IMR-90 (cell line): Measurements from ENCODE around the gene LDLRAD4. TPM values are rescaled to one million over a fixed set of nuclear protein-coding genes. Genes with fewer than 3 reads are reported as not detected.

ENCODE experiments used
- ATAC-seq: fragments of 200-7000 bp; cut with Tn5 transposase; 2 replicates; pipeline ENCODE4 v1.9.1; 2020; ENCODE audit warnings: low read depth, mild to moderate bottlenecking, moderate library complexity
- BruUV-seq: library from RNA; stranded (reverse); fragments of 400-500 nt; replicated peaks from 2 replicates; lab custom pipeline; 2021; lab: Mats Ljungman, UMichigan
- CTCF ChIA-PET: fragments of 300-600 bp; formaldehyde crosslinking; extraction: SDS; loops from one replicate; lab custom pipeline; 2021; ENCODE audit warnings: antibody characterized with exemption; lab: Yijun Ruan, JAX
- POLR2A ChIA-PET: fragments of 300-600 bp; sonication (Branson Sonifier 250); formaldehyde crosslinking; loops from one replicate; lab custom pipeline; 2022; ENCODE audit warnings: antibody characterized with exemption; ENCODE audit not compliant: unreplicated experiment; lab: Charles Lee
- DNase-seq: peaks from one replicate; pipeline ENCODE4 v3.0.0; 2013
- H2AFZ ChIP-seq: replicated peaks from 2 replicates; pipeline ENCODE3; 2013; ENCODE audit warnings: low read length, mild to moderate bottlenecking; ENCODE audit not compliant: poor library complexity
- H2AK5ac ChIP-seq: 2 replicates; pipeline ENCODE4 v1.6.1; 2013; ENCODE audit warnings: low read depth, low read length, inconsistent platforms
- H2AK9ac ChIP-seq: replicated peaks from 2 replicates; pipeline ENCODE3; 2013; ENCODE audit warnings: mild to moderate bottlenecking, low read depth, low read length, moderate library complexity; ENCODE audit not compliant: poor library complexity
- H2BK120ac ChIP-seq: 2 replicates; pipeline ENCODE4 v1.6.1; 2013; ENCODE audit warnings: low read depth, low read length, inconsistent platforms
- H2BK15ac ChIP-seq: 3 replicates; pipeline ENCODE4 v1.6.1; 2013; ENCODE audit warnings: low read depth, low read length, inconsistent platforms
- H2BK20ac ChIP-seq: 2 replicates; pipeline ENCODE4 v1.6.1; 2013; ENCODE audit warnings: low read depth, mild to moderate bottlenecking, inconsistent platforms, low read length, moderate library complexity
- H2BK5ac ChIP-seq: 2 replicates; pipeline ENCODE4 v1.6.1; 2013; ENCODE audit warnings: mild to moderate bottlenecking, low read depth, low read length, inconsistent platforms; ENCODE audit not compliant: poor library complexity, severe bottlenecking
- H3K14ac ChIP-seq: replicated peaks from 2 replicates; pipeline ENCODE4 v1.6.1; 2013; ENCODE audit warnings: low read depth, low read length, inconsistent platforms
- H3K18ac ChIP-seq: 2 replicates; pipeline ENCODE4 v1.6.1; 2013; ENCODE audit warnings: low read depth, low read length, control low read depth
- H3K23ac ChIP-seq: 2 replicates; pipeline ENCODE4 v1.6.1; 2013; ENCODE audit warnings: low read depth, low read length, inconsistent platforms
- H3K27ac ChIP-seq: 2 replicates; pipeline ENCODE4 v1.5.1; 2013; ENCODE audit warnings: mild to moderate bottlenecking, control low read depth, low read length; ENCODE audit not compliant: insufficient read depth
- H3K27me3 ChIP-seq: 2 replicates; pipeline ENCODE4 v1.6.1; 2013; ENCODE audit warnings: low read length; ENCODE audit not compliant: control insufficient read depth, insufficient read depth
- H3K36me3 ChIP-seq: 2 replicates; pipeline ENCODE4 v1.6.1; 2013; ENCODE audit warnings: low read length, mixed read lengths; ENCODE audit not compliant: control insufficient read depth, insufficient read depth
- H3K4ac ChIP-seq: 2 replicates; pipeline ENCODE4 v1.6.1; 2013; ENCODE audit warnings: low read depth, low read length, inconsistent platforms
- H3K4me1 ChIP-seq: 2 replicates; pipeline ENCODE4 v1.6.1; 2013; ENCODE audit warnings: low read length, mixed read lengths; ENCODE audit not compliant: control insufficient read depth, insufficient read depth
- H3K4me2 ChIP-seq: 2 replicates; pipeline ENCODE4 v1.6.1; 2013; ENCODE audit warnings: low read depth, mild to moderate bottlenecking, control low read depth, low read length, moderate library complexity
- H3K4me3 ChIP-seq: 2 replicates; pipeline ENCODE4 v1.5.1; 2013; ENCODE audit warnings: low read depth, mild to moderate bottlenecking, control low read depth, low read length, moderate library complexity; ENCODE audit not compliant: insufficient read depth
- H3K56ac ChIP-seq: 2 replicates; pipeline ENCODE4 v1.6.1; 2013; ENCODE audit warnings: low read length, inconsistent platforms; ENCODE audit not compliant: insufficient read depth; ENCODE audit errors: extremely low read depth
- H3K79me1 ChIP-seq, 2 experiments: 2 replicates each; pipeline ENCODE4 v1.6.1; 2013; ENCODE audit warnings: low read length in 2 of 2, inconsistent platforms in 1 of 2, low read depth in 1 of 2
- H3K9ac ChIP-seq: 2 replicates; pipeline ENCODE4 v1.6.1; 2013; ENCODE audit warnings: low read depth, low read length, control low read depth
- H3K9me1 ChIP-seq: 2 replicates; pipeline ENCODE4 v1.6.1; 2013; ENCODE audit warnings: low read length, inconsistent platforms; ENCODE audit not compliant: insufficient read depth
- H3K9me3 ChIP-seq: 2 replicates; pipeline ENCODE4 v1.6.1; 2013; ENCODE audit warnings: low read length; ENCODE audit not compliant: control insufficient read depth, insufficient read depth
- H4K20me1 ChIP-seq: 2 replicates; pipeline ENCODE4 v1.6.1; 2013; ENCODE audit warnings: low read length, inconsistent platforms; ENCODE audit not compliant: insufficient read depth
- H4K5ac ChIP-seq: 2 replicates; pipeline ENCODE4 v1.6.1; 2013; ENCODE audit warnings: mild to moderate bottlenecking, low read depth, low read length, control low read depth
- H4K8ac ChIP-seq, 2 experiments: 2 replicates each; pipeline ENCODE4 v1.6.1; 2013; ENCODE audit warnings: low read depth in 2 of 2, low read length in 2 of 2, control low read depth in 1 of 2, inconsistent platforms in 1 of 2
- H4K91ac ChIP-seq: 2 replicates; pipeline ENCODE4 v1.6.1; 2013; ENCODE audit warnings: low read depth, low read length, inconsistent platforms; ENCODE audit not compliant: insufficient read depth
- CHD1 ChIP-seq: IDR thresholded peaks from 2 replicates; pipeline ENCODE4 v1.6.1; 2012; ENCODE audit warnings: low read depth, low read length, improper control_type of control experiment
- CTCF ChIP-seq: conservative IDR thresholded peaks from 2 replicates; pipeline ENCODE4 v1.5.1; 2012; ENCODE audit warnings: mild to moderate bottlenecking, low read depth, low read length, improper control_type of control experiment
- MAFK ChIP-seq: IDR thresholded peaks from 2 replicates; pipeline ENCODE4 v1.6.1; 2012; ENCODE audit warnings: low read depth, low read length, improper control_type of control experiment
- MAZ ChIP-seq: IDR thresholded peaks from 2 replicates; pipeline ENCODE4 v1.6.1; 2012; ENCODE audit warnings: low read depth, mild to moderate bottlenecking, low read length, improper control_type of control experiment, moderate library complexity, borderline replicate concordance
- WGBS, 2 experiments: methylation state at CpG; one replicate each; pipeline versions ENCODE4 v1.1.5 to v1.1.7; 2013; ENCODE audit warnings: missing lambda C conversion rate in 2 of 2; ENCODE audit not compliant: insufficient read length in 1 of 2; ENCODE audit errors: extremely low coverage in 2 of 2; 5-methylcytosine and 5-hydroxymethylcytosine counted together
- dilution Hi-C: fragments of 300-500 bp; cut with HindIII; formaldehyde crosslinking; loops from one replicate; pipeline ENCODE4 v1.14.3; 2018; ENCODE audit warnings: low sequenced_read_pairs; ENCODE audit not compliant: unreplicated experiment
- in situ Hi-C: fragments of 300-500 bp; cut with MboI; formaldehyde crosslinking; loops from 3 replicates; pipeline ENCODE4 v1.14.3; 2019; ENCODE audit warnings: low sequenced_read_pairs, inconsistent platforms, mixed read lengths
- intact Hi-C: fragments of 100-400 bp; cut with micrococcal nuclease; formaldehyde crosslinking; loops from 2 replicates; pipeline ENCODE4 v1.10.0; 2022
- polyA plus RNA-seq, 3 experiments: library from polyadenylated mRNA; depleted of rRNA; stranded (reverse); fragments of >200 nt; gene quantifications; 2 replicates each; pipeline ENCODE4 v1.2.3, GENCODE V29; 2012; ENCODE audit warnings: low replicate concordance in 1 of 3
- total RNA-seq: library from RNA; depleted of rRNA; stranded (reverse); fragments of >200 nt; gene quantifications from 2 replicates; pipeline ENCODE4 v1.2.3, GENCODE V29; 2012

Gene LDLRAD4
- total and polyA plus RNA-seq, 2 of the 4 experiments (the other 2 are of a cell fraction), result not detected

- no peak overlapping the region for H3K23ac ChIP-seq
- H3K9me3 ChIP-seq, result no peaks in the 10 kb centered on the region
- WGBS, 2 experiments, result 43% methylated on average over 4 of the region's 5 CpGs; no CpG with 5 or more reads in 1 of the 2 experiments
- no peaks in the 10 kb centered on the region for H4K20me1 ChIP-seq
- no peak for DNase-seq
- no peak overlapping the region for H3K9ac ChIP-seq
- H3K27me3 ChIP-seq, result no peaks in the 10 kb centered on the region; the same call in 1 of the 2 replicates
- CTCF ChIA-PET, result no interaction called here
- no peak overlapping the region for H2AK9ac ChIP-seq
- H3K56ac ChIP-seq, result no peak overlapping the region
- H4K91ac ChIP-seq, result no peak overlapping the region
- no peak overlapping the region for H2BK120ac ChIP-seq
- H3K79me1 ChIP-seq, result no peaks in the 10 kb centered on the region
- H3K18ac ChIP-seq, result no peak overlapping the region
- dilution Hi-C loops (no loop called here), intact Hi-C loops (no loop called here), in situ Hi-C loops (no loop called here)
- H3K36me3 ChIP-seq, result no peaks in the 10 kb centered on the region
- no peak overlapping the region for H4K8ac ChIP-seq
- POLR2A ChIA-PET, result no interaction called here
- no peaks in the 10 kb centered on the region for H3K9me1 ChIP-seq
- H4K5ac ChIP-seq, result no peak overlapping the region
- H2BK5ac ChIP-seq, result no peak overlapping the region
- H2AK5ac ChIP-seq, result no peak overlapping the region
- no peak overlapping the region for H2AFZ ChIP-seq
- no peak overlapping the region for H3K14ac ChIP-seq
- H3K27ac ChIP-seq, result no peak overlapping the region
- no peak overlapping the region for H3K4me2 ChIP-seq
- H3K4me3 ChIP-seq, result no peak overlapping the region
- no peak for ATAC-seq
- BruUV-seq, result no TSS peak
- no peak overlapping the region for H2BK15ac ChIP-seq
- H3K4me1 ChIP-seq, result no peaks in the 10 kb centered on the region
- TF ChIP-seq CHD1, result no peak
- no peak for TF ChIP-seq CTCF
- TF ChIP-seq MAZ, result no peak
- no peak for TF ChIP-seq MAFK
- H2BK20ac ChIP-seq, result no peak overlapping the region
- no peak overlapping the region for H3K4ac ChIP-seq
Observed at GRCh38 chr18:13560306-13560705, 341.7 kb downstream of the LDLRAD4 start.
